Pancreas (tissue), 10 donors: ENCODE measurements around the gene SHLD1. TPM values are rescaled to one million over a fixed set of nuclear protein-coding genes. Genes with fewer than 3 reads are reported as not detected.

Source experiments
- ATAC-seq, 4 donors: fragments of 200-7000 bp; cut with Tn5 transposase; one replicate each; pipeline versions ENCODE4 v1.8.0 to v1.9.1; 2020; ENCODE audit warnings: mild to moderate bottlenecking in 4 of 4, moderate library complexity in 4 of 4
- DNase-seq, 6 donors: peaks; one replicate each; pipeline ENCODE4 v3.0.0-alpha.2; 2020
- FAIRE-seq: peaks from 2 replicates; lab custom pipeline; 2012; peaks lifted over from hg19 to GRCh38; lab: Jason Lieb, UNC
- H3K27ac ChIP-seq, 4 donors: fragments of 200-600 bp; sonication (generic); 1 replicate in 3 of 4; 2 replicates in 1 of 4; pipeline versions ENCODE4 v1.5.0 to v1.8.0; 2020
- H3K27me3 ChIP-seq, 4 donors: fragments of 200-600 bp; one replicate each; pipeline ENCODE4 v1.8.0; 2021
- H3K36me3 ChIP-seq, 3 donors: fragments of 200-600 bp; sonication (generic) in 1 of 3; one replicate each; pipeline versions ENCODE4 v1.5.0 to v1.8.0; 2020 to 2021
- H3K4me1 ChIP-seq, 3 donors: fragments of 200-600 bp; one replicate each; pipeline ENCODE4 v1.8.0; 2021
- H3K4me3 ChIP-seq, 4 donors: fragments of 200-600 bp; sonication (generic) in 2 of 4; one replicate each; pipeline versions ENCODE4 v1.5.0 to v1.8.0; 2020 to 2021
- H3K9me3 ChIP-seq, 4 donors: fragments of 200-600 bp; one replicate each; pipeline ENCODE4 v1.8.0; 2021
- WGBS, 2 donors: extraction: QIAGEN DNeasy Blood & Tissue Kit; methylation state at CpG; one replicate each; pipeline ENCODE4 v1.1.7; 2013; 5-methylcytosine and 5-hydroxymethylcytosine counted together
- intact Hi-C, 3 donors: fragments of 100-400 bp; cut with DNase I; formaldehyde crosslinking; loops; one replicate each; pipeline versions ENCODE4 v1.11.1 to v1.14.2; 2022
- polyA plus RNA-seq, 2 donors: library from polyadenylated mRNA; stranded (reverse); fragments of 200-250 nt; gene quantifications; one replicate each; pipeline ENCODE4 v1.2.3, GENCODE V29; 2013
- total RNA-seq, 6 donors: library from RNA; stranded (reverse); fragmentation: NEBNext Ultra II Directional in 4 of 6; extraction: Animal tissue kit (Norgen Biotek cat#: 25700) in 4 of 6; gene quantifications; one replicate each; pipeline versions ENCODE4 v1.2.1 to v1.2.4, GENCODE V29; 2021 to 2023
- TF ChIP-seq, protein P1 (sequence below), 4 donors: fragments of 200-600 bp; sonication (generic) in 3 of 4; IDR thresholded peaks; one replicate each; pipeline versions ENCODE4 v1.5.0 to v1.8.0; 2021; ENCODE audit warnings: antibody characterized with exemption in 4 of 4
- donor health status: healthy with polysubstance abuse.
- donor health status: DM: no; HTN: no; CAD: no; lungs with moderate emphysema.
- donor health status: DM: no; HTN: no; CAD: no.
- donor health status: control.
- donor health status: control.
- donor health status: Bipolar disorder and iron deficiency.
- donor health status: DM: yes; HTN: yes; CAD: no.
- donor health status: DM: no; HTN: no; CAD: no.
- donor health status: DM: no; HTN: no; CAD: no.
- donor health status: DM: yes; HTN: yes; CAD: no.

Gene SHLD1
- total and polyA plus RNA-seq, 8 donors = 2.1 to 6.6 (median 3.4) TPM

DNA sequence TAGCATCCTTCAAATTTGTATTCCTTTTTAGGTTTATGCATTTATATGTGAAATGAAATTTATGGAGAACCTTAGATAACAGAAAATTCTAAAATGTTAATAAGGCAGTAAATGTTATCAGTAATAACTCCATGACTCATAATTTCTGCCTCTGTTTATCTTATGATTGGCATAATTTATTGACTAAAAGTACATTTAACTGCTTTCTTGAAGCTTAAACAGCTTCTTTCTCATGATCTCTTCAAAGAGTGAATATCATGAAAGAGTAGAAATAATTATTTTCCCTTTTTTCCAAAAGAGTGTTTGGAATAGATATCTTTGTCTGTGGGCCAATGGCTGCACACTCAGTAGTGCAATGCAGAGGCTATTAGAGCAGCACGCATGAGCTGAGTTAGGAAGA is 91.3 kb downstream of the SHLD1 start:
- Histone ChIP-seq H3K36me3 (no peaks in the 10 kb centered on the region), H3K4me3 (no peak overlapping the region), H3K27me3 (no peaks in the 10 kb centered on the region), H3K27ac (no peak overlapping the region), H3K9me3 (no peaks in the 10 kb centered on the region), H3K4me1 (peaks cover 17 to 28% (median 18%) of the 10 kb centered on the region in 3 donors)
- no peak for ATAC-seq
- WGBS, 2 donors = 58 to 65% methylated on average over 1 of the region's 1 CpG
- no peak for FAIRE-seq
- intact Hi-C loops = no loop called here
- DNase-seq = no peak
- TF ChIP-seq, protein P1, sequence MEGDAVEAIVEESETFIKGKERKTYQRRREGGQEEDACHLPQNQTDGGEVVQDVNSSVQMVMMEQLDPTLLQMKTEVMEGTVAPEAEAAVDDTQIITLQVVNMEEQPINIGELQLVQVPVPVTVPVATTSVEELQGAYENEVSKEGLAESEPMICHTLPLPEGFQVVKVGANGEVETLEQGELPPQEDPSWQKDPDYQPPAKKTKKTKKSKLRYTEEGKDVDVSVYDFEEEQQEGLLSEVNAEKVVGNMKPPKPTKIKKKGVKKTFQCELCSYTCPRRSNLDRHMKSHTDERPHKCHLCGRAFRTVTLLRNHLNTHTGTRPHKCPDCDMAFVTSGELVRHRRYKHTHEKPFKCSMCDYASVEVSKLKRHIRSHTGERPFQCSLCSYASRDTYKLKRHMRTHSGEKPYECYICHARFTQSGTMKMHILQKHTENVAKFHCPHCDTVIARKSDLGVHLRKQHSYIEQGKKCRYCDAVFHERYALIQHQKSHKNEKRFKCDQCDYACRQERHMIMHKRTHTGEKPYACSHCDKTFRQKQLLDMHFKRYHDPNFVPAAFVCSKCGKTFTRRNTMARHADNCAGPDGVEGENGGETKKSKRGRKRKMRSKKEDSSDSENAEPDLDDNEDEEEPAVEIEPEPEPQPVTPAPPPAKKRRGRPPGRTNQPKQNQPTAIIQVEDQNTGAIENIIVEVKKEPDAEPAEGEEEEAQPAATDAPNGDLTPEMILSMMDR (IDR thresholded peaks at IDR 0.05) = no peak

DNA sequence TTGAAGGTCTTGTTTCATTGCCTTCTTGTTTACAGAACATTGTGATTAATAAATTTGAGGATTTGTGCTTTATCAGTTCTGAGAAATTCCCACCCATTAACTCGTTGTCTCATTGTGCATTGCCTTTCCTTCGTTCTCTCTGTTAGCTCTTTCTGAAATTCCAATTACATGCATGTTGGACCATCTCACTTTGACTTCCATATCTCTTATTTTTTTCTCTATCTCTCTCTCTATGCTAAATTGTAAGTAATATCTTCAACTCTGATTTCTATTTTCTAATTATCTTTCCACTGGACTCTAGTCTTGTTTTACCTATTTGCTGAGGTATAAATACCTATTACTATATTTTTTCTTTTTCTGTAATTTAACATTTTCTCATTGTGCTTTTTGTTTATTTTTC is 92.3 kb downstream of the SHLD1 start:
- no peak overlapping the region for H3K4me3 ChIP-seq
- no peaks in the 10 kb centered on the region for H3K9me3 ChIP-seq
- H3K36me3 ChIP-seq = no peaks in the 10 kb centered on the region
- H3K27me3 ChIP-seq = no peaks in the 10 kb centered on the region
- ATAC-seq = no peak
- intact Hi-C loops = no loop called here
- no peak for FAIRE-seq
- DNase-seq = no peak
- WGBS, 2 donors = 93 to 94% methylated on average over 2 of the region's 2 CpGs
- H3K27ac ChIP-seq = no peak overlapping the region
- peaks cover 17 to 27% (median 18%) of the 10 kb centered on the region in 3 donors for H3K4me1 ChIP-seq
- TF ChIP-seq, protein P1 (IDR thresholded peaks at IDR 0.05) = no peak

DNA sequence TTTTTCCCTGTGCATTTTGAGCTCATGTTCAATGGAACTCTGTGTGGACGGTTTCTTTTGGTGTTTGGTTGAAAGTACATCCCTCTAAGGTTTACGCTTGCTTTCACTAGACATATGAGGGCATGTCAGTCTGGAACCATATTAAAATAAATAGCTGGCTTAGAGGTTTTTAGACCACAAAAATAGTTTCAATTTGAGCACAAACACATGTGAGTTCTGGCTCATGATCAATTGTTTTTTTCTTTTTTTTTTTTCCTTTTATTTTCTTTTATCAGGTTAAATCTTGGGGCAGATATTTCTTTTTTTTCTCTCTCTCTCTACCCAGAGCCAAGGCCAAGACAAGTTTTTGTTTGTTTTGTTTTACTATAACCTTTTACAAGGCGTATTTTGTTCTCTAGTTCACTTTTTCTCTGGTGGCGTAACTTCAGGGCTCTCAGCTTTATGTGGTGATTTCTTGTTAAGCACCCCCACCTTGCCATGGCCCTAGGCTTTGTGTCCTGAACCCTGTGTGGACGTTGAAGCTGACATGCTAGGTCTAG is 92.9 kb downstream of the SHLD1 start:
- no peaks in the 10 kb centered on the region for H3K9me3 ChIP-seq
- intact Hi-C loops = no loop called here
- 84 to 88% methylated on average over 5 of the region's 5 CpGs for WGBS, 2 donors
- no peak for FAIRE-seq
- peaks cover 17 to 27% (median 18%) of the 10 kb centered on the region in 3 donors for H3K4me1 ChIP-seq
- no peaks in the 10 kb centered on the region for H3K27me3 ChIP-seq
- no peak overlapping the region for H3K4me3 ChIP-seq
- TF ChIP-seq, protein P1 (IDR thresholded peaks at IDR 0.05) = no peak
- H3K27ac ChIP-seq = no peak overlapping the region
- H3K36me3 ChIP-seq = no peaks in the 10 kb centered on the region
- ATAC-seq = no peak
- DNase-seq = no peak

DNA sequence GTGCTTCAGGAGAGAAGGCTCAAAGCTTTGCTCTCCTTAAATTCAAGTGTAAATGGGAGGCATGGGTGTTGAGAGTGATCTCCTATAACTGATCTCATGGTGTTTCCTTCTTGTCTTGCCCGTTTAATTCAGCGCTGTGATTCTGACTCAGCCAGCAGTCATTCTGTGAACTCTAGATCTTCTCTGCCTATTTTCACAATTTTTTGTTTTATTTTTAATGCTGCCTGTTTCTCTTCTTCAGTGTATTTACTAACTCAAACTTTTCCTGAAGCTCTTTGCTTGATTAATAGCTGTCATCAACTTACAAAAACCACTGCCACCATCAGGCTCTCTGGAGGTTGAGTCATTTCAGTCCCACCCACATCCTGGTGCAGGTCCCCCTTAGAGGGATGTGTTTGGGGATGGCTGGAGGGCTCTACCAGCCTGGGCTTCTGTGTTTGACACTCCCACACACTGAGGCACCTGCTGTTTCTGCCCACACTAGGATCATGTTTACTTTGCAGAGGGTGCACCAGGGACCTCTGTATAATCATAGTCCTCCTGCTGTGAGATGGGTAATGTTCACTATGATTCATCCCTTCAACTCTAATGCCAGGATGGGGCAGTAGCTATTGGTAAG is 94.0 kb downstream of the SHLD1 start:
- ATAC-seq (peak in 2 of 4 donors; percentile 29 to 31), DNase-seq (no peak), FAIRE-seq (no peak)
- no peaks in the 10 kb centered on the region for H3K27me3 ChIP-seq
- TF ChIP-seq, protein P1 (IDR thresholded peaks at IDR 0.05) = no peak
- H3K4me3 ChIP-seq = no peak overlapping the region
- WGBS, 2 donors = 93% methylated on average over 2 of the region's 2 CpGs
- peaks cover 9 to 23% (median 11%) of the 10 kb centered on the region in 3 donors for H3K4me1 ChIP-seq
- no peak overlapping the region for H3K27ac ChIP-seq
- intact Hi-C loops = no loop called here
- no peaks in the 10 kb centered on the region for H3K36me3 ChIP-seq
- no peaks in the 10 kb centered on the region for H3K9me3 ChIP-seq
